GM18870 (cell line): ENCODE measurements around the gene SCN10A.

Experiments used
- ATAC-seq: cut with Tn5 transposase; IDR thresholded peaks from one replicate; pipeline ENCODE4 v1.9.1; 2021; ENCODE audit warnings: moderate library complexity; ENCODE audit not compliant: unreplicated experiment

SCN10A gene

GRCh38 chr3:38655708-38656300 is 160.2 kb downstream of the SCN10A start:
- ATAC-seq, result no peak

- no peak for ATAC-seq
Measured at GRCh38 chr3:38653685-38654537, 162.1 kb downstream of the SCN10A start.

- no peak for ATAC-seq
Measured at GRCh38 chr3:38652934-38653333, 163.1 kb downstream of the SCN10A start.

GRCh38 chr3:38651153-38651789 is 164.7 kb downstream of the SCN10A start:
- peak; percentile 57 for ATAC-seq

GRCh38 chr3:38650248-38650951 is 165.6 kb downstream of the SCN10A start:
- ATAC-seq, result no peak

GRCh38 chr3:38649500-38650247 is 166.3 kb downstream of the SCN10A start, which contains the start of gene SCN5A:
Gene SCN5A, minus strand, starts transcription at chr3:38649687. Its CDS starts 16,380 bp downstream, at chr3:38633307.
- no peak for ATAC-seq

GRCh38 chr3:38648659-38649499 is 167.1 kb downstream of the SCN10A start:
- no peak for ATAC-seq

- ATAC-seq, result no peak
Measured at GRCh38 chr3:38648024-38648658, 167.9 kb downstream of the SCN10A start.

GRCh38 chr3:38647217-38647970 is 168.6 kb downstream of the SCN10A start:
- no peak for ATAC-seq
